HL-60 (cell line): ENCODE data around the gene CAMTA1.

Experiments used
- DNase-seq, 2 experiments: peaks; one replicate each; pipeline ENCODE4 v3.0.0-alpha.2; 2010 to 2020; ENCODE audit warnings: low read depth in 1 of 2, low spot score in 1 of 2
- H3K27ac ChIP-seq: fragments of 250-450 bp; sonication (Bioruptor Pico); replicated peaks from 2 replicates; pipeline ENCODE4 v1.5.1; 2020; ENCODE audit warnings: mild to moderate bottlenecking, moderate library complexity
- H3K27me3 ChIP-seq: fragments of 250-450 bp; sonication (Bioruptor Pico); 2 replicates; pipeline ENCODE4 v1.5.1; 2021; ENCODE audit warnings: mild to moderate bottlenecking, moderate library complexity; ENCODE audit not compliant: insufficient read depth, poor library complexity, severe bottlenecking
- H3K4me3 ChIP-seq: replicated peaks from 2 replicates; pipeline ENCODE4 v1.5.1; 2011; ENCODE audit warnings: mild to moderate bottlenecking, control low read depth, low read length; ENCODE audit not compliant: insufficient read depth
- CTCF ChIP-seq: IDR thresholded peaks from one replicate; pipeline ENCODE4 v1.5.1; 2011; ENCODE audit warnings: low read length, control low read depth, inconsistent platforms; ENCODE audit not compliant: insufficient read depth
- GABPA ChIP-seq: IDR thresholded peaks from 2 replicates; pipeline ENCODE4 v1.6.1; 2012; ENCODE audit warnings: low read depth
- POLR2AphosphoS5 ChIP-seq: IDR thresholded peaks from 2 replicates; pipeline ENCODE4 v1.6.1; 2012; ENCODE audit warnings: low read depth
- REST ChIP-seq: IDR thresholded peaks from 2 replicates; pipeline ENCODE4 v1.6.1; 2012; ENCODE audit warnings: low read depth; ENCODE audit not compliant: insufficient replicate concordance
- SPI1 ChIP-seq: IDR thresholded peaks from 2 replicates; pipeline ENCODE4 v1.6.1; 2012; ENCODE audit warnings: low read depth, mild to moderate bottlenecking, borderline replicate concordance

CAMTA1 gene

GRCh38 chr1:7610936-7611335 lies 825.7 kb downstream of the CAMTA1 start:
- Histone ChIP-seq H3K27ac (no peak overlapping the region), H3K27me3 (no peaks in the 10 kb centered on the region), H3K4me3 (no peak overlapping the region)
- no peak for TF ChIP-seq POLR2AphosphoS5
- no peak for TF ChIP-seq GABPA
- no peak for TF ChIP-seq SPI1
- TF ChIP-seq REST: no peak
- no peak for TF ChIP-seq CTCF
- DNase-seq: no peak

GRCh38 chr1:7611421-7612010 lies 826.3 kb downstream of the CAMTA1 start:
- Histone ChIP-seq H3K27me3 (no peaks in the 10 kb centered on the region), H3K4me3 (no peak overlapping the region), H3K27ac (no peak overlapping the region)
- DNase-seq: no peak
- TF ChIP-seq SPI1: no peak
- TF ChIP-seq CTCF: no peak
- TF ChIP-seq REST: no peak
- no peak for TF ChIP-seq GABPA
- TF ChIP-seq POLR2AphosphoS5: no peak

- H3K27me3 ChIP-seq: no peaks in the 10 kb centered on the region
- DNase-seq: no peak
- TF ChIP-seq SPI1 (no peak), REST (no peak), POLR2AphosphoS5 (no peak), CTCF (no peak), GABPA (no peak)
- H3K4me3 ChIP-seq: no peak overlapping the region
- H3K27ac ChIP-seq: no peak overlapping the region
Measured at GRCh38 chr1:7613106-7613850, 828.0 kb downstream of the CAMTA1 start.
